Measurements from ENCODE around the gene CELA2A. TPM values are rescaled to one million over a fixed set of nuclear protein-coding genes. Genes with fewer than 3 reads are reported as not detected.

CELA2A gene
- total RNA-seq, 1 experiment from 2014 or later = not detected

GRCh38 chr1:15440357-15440756, 16.2 kb upstream of the CELA2A start:
- H3K36me3 ChIP-seq (ENCODE audit: low read depth) = no peaks in the 10 kb centered on the region
- no peaks in the 10 kb centered on the region for H3F3A ChIP-seq (ENCODE audit: insufficient read depth, low read depth)
- no peak overlapping the region for H3K4me2 ChIP-seq
- DNase-seq = no peak
- no TSS peak for BruUV-seq (replicated peaks)
- ChIA-PET POLR2A (ENCODE audit: unreplicated experiment) (no interaction called here), CTCF (no interaction called here)
- no peak overlapping the region for H2AFZ ChIP-seq
- TF ChIP-seq EZH2 (IDR thresholded peaks at IDR 0.05; ENCODE audit: low read depth) (no peak), CTCF (conservative IDR thresholded peaks at IDR 0.05) (no peak)
- H3K79me2 ChIP-seq (ENCODE audit: low read depth) = no peaks in the 10 kb centered on the region
- H4K20me1 ChIP-seq (ENCODE audit: insufficient read depth) = no peaks in the 10 kb centered on the region
- H3K9me2 ChIP-seq (ENCODE audit: insufficient read depth) = no peaks in the 10 kb centered on the region
- no peak overlapping the region for H3K4me3 ChIP-seq
- no peaks in the 10 kb centered on the region for H3K9me3 ChIP-seq (ENCODE audit: insufficient read depth, low read depth)
- no peak overlapping the region for H3K27ac ChIP-seq
- intact Hi-C loops (cut with micrococcal nuclease; ENCODE audit: unreplicated experiment) = no loop called here
- H3K27me3 ChIP-seq (ENCODE audit: insufficient read depth, low read depth) = no peaks in the 10 kb centered on the region
- no peaks in the 10 kb centered on the region for H3K4me1 ChIP-seq (replicated peaks; ENCODE audit: insufficient read depth)

- ChIA-PET CTCF (interaction anchor here (0.5 to 0.7 kb wide), 2 partner anchors 22 to 29 kb away, joined by 3 to 4 read pairs; no protein-coding TSS in a partner anchor), POLR2A (ENCODE audit: unreplicated experiment) (no interaction called here)
- Histone ChIP-seq H3K4me2 (no peak overlapping the region), H4K20me1 (ENCODE audit: insufficient read depth) (no peaks in the 10 kb centered on the region), H3K4me1 (replicated peaks; ENCODE audit: insufficient read depth) (no peaks in the 10 kb centered on the region), H3K27ac (no peak overlapping the region), H3K36me3 (ENCODE audit: low read depth) (no peaks in the 10 kb centered on the region), H3K79me2 (ENCODE audit: low read depth) (no peaks in the 10 kb centered on the region), H3K9me2 (ENCODE audit: insufficient read depth) (no peaks in the 10 kb centered on the region), H3K4me3 (no peak overlapping the region), H3K27me3 (ENCODE audit: insufficient read depth, low read depth) (no peaks in the 10 kb centered on the region), H2AFZ (no peak overlapping the region), H3F3A (ENCODE audit: insufficient read depth, low read depth) (no peaks in the 10 kb centered on the region), H3K9me3 (ENCODE audit: insufficient read depth, low read depth) (no peaks in the 10 kb centered on the region)
- no TSS peak for BruUV-seq (replicated peaks)
- no peak for DNase-seq
- no peak for TF ChIP-seq EZH2 (IDR thresholded peaks at IDR 0.05; ENCODE audit: low read depth)
- no peak for TF ChIP-seq CTCF (conservative IDR thresholded peaks at IDR 0.05)
- intact Hi-C loops (cut with micrococcal nuclease; ENCODE audit: unreplicated experiment) = no loop called here
Measured at GRCh38 chr1:15441247-15441646, 15.3 kb upstream of the CELA2A start.

- no peaks in the 10 kb centered on the region for H3K36me3 ChIP-seq (ENCODE audit: low read depth)
- no peak overlapping the region for H2AFZ ChIP-seq
- no peak overlapping the region for H3K4me3 ChIP-seq
- H3F3A ChIP-seq (ENCODE audit: insufficient read depth, low read depth) = no peaks in the 10 kb centered on the region
- DNase-seq = no peak
- intact Hi-C loops (cut with micrococcal nuclease; ENCODE audit: unreplicated experiment) = no loop called here
- H3K9me3 ChIP-seq (ENCODE audit: insufficient read depth, low read depth) = no peaks in the 10 kb centered on the region
- no peaks in the 10 kb centered on the region for H3K4me1 ChIP-seq (replicated peaks; ENCODE audit: insufficient read depth)
- H4K20me1 ChIP-seq (ENCODE audit: insufficient read depth) = no peaks in the 10 kb centered on the region
- TF ChIP-seq CTCF (conservative IDR thresholded peaks at IDR 0.05) = no peak
- no peak for TF ChIP-seq EZH2 (IDR thresholded peaks at IDR 0.05; ENCODE audit: low read depth)
- H3K27ac ChIP-seq = no peak overlapping the region
- no peaks in the 10 kb centered on the region for H3K27me3 ChIP-seq (ENCODE audit: insufficient read depth, low read depth)
- ChIA-PET CTCF (no interaction called here), POLR2A (ENCODE audit: unreplicated experiment) (no interaction called here)
- no peaks in the 10 kb centered on the region for H3K9me2 ChIP-seq (ENCODE audit: insufficient read depth)
- H3K79me2 ChIP-seq (ENCODE audit: low read depth) = no peaks in the 10 kb centered on the region
- H3K4me2 ChIP-seq = no peak overlapping the region
- no TSS peak for BruUV-seq (replicated peaks)
Measured at GRCh38 chr1:15442119-15442518, 14.4 kb upstream of the CELA2A start.

Measured in PC-9 (cell line).